Measurements from ENCODE around the gene PPFIA3. TPM values are rescaled to one million over a fixed set of nuclear protein-coding genes. Genes with fewer than 3 reads are reported as not detected.

PPFIA3 gene
- total and polyA plus RNA-seq, 2 of the 4 experiments (the other 2 are of a cell fraction) = 0.90 to 2.4 TPM

DNA sequence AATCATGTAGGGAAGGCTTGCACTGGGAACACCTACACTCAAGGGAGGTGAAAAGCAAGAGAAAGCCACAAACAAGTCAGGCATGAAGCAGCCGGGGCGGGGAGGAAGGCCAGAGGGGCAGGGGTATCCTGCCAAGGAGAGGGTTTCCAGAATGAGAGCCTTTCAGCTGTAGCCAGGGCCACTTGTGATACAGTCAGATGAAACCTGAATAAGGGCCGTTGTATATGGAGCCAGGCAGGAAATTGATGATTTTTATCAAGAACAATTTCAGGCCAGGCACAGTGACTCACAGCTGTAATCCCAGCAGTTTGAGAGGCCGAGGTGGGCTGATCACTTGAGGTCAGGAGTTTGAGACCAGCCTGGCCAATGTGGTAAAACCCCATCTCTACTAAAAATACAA, 42.6 kb downstream of the PPFIA3 start:
- Histone ChIP-seq H4K20me1 (ENCODE audit: insufficient read depth, low read length) (no peaks in the 10 kb centered on the region; the same call in 1 of the 2 replicates), H2AK9ac (replicated peaks; ENCODE audit: low read depth, low read length, poor library complexity) (no peak overlapping the region), H3K9me3 (ENCODE audit: control insufficient read depth, insufficient read depth, low read length) (no peaks in the 10 kb centered on the region), H3K36me3 (ENCODE audit: control insufficient read depth, insufficient read depth, low read length) (no peaks in the 10 kb centered on the region; the same call in none of the 2 replicates), H3K4me2 (ENCODE audit: low read depth, low read length) (no peak overlapping the region), H4K5ac (ENCODE audit: low read depth, low read length) (no peak overlapping the region), H3K14ac (replicated peaks; ENCODE audit: low read depth, low read length) (no peak overlapping the region), H3K27me3 (ENCODE audit: control insufficient read depth, insufficient read depth, low read length) (no peaks in the 10 kb centered on the region), H2BK15ac (ENCODE audit: low read depth, low read length) (no peak overlapping the region), H3K18ac (ENCODE audit: low read depth, low read length) (no peak overlapping the region), H3K27ac (ENCODE audit: insufficient read depth, low read length) (no peak overlapping the region), H3K79me1 (ENCODE audit: low read depth in 1 of 2, low read length in 2 of 2) (peaks cover 8 to 32% of the 10 kb centered on the region in 2 experiments; a peak in 3 of 4 replicates), H3K9me1 (ENCODE audit: insufficient read depth, low read length) (peaks cover 5% of the 10 kb centered on the region; the same call in 1 of the 2 replicates), H3K4ac (ENCODE audit: low read depth, low read length) (no peak overlapping the region), H3K9ac (ENCODE audit: low read depth, low read length) (no peak overlapping the region), H2BK120ac (ENCODE audit: low read depth, low read length) (no peak overlapping the region), H3K56ac (ENCODE audit: extremely low read depth, insufficient read depth, low read length) (no peak overlapping the region), H3K23ac (ENCODE audit: low read depth, low read length) (no peak overlapping the region), H2AK5ac (ENCODE audit: low read depth, low read length) (no peak overlapping the region), H2AFZ (replicated peaks; ENCODE audit: low read length, poor library complexity) (no peak overlapping the region), H3K4me1 (ENCODE audit: control insufficient read depth, insufficient read depth, low read length) (peaks cover 2% of the 10 kb centered on the region; the same call in 1 of the 2 replicates), H2BK20ac (ENCODE audit: low read depth, low read length) (no peak overlapping the region), H4K8ac (ENCODE audit: low read depth in 2 of 2, low read length in 2 of 2) (no peak overlapping the region), H2BK5ac (ENCODE audit: low read depth, low read length, poor library complexity, severe bottlenecking) (no peak overlapping the region), H4K91ac (ENCODE audit: insufficient read depth, low read depth, low read length) (no peak overlapping the region), H3K4me3 (ENCODE audit: insufficient read depth, low read depth, low read length) (no peak overlapping the region)
- in situ Hi-C loops (cut with MboI; ENCODE audit: low sequenced_read_pairs) = no loop called here
- ChIA-PET POLR2A (ENCODE audit: unreplicated experiment) (no interaction called here), CTCF (no interaction called here)
- DNase-seq = peak; percentile 63
- no peak for ATAC-seq (ENCODE audit: low read depth)
- intact Hi-C loops (cut with micrococcal nuclease) = no loop called here
- TF ChIP-seq, protein P1, sequence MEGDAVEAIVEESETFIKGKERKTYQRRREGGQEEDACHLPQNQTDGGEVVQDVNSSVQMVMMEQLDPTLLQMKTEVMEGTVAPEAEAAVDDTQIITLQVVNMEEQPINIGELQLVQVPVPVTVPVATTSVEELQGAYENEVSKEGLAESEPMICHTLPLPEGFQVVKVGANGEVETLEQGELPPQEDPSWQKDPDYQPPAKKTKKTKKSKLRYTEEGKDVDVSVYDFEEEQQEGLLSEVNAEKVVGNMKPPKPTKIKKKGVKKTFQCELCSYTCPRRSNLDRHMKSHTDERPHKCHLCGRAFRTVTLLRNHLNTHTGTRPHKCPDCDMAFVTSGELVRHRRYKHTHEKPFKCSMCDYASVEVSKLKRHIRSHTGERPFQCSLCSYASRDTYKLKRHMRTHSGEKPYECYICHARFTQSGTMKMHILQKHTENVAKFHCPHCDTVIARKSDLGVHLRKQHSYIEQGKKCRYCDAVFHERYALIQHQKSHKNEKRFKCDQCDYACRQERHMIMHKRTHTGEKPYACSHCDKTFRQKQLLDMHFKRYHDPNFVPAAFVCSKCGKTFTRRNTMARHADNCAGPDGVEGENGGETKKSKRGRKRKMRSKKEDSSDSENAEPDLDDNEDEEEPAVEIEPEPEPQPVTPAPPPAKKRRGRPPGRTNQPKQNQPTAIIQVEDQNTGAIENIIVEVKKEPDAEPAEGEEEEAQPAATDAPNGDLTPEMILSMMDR (conservative IDR thresholded peaks at IDR 0.05; ENCODE audit: low read depth, low read length) = no peak
- TF ChIP-seq NFE2L2 (IDR thresholded peaks at IDR 0.05; ENCODE audit: low read depth, low read length) = no peak
- no peak for TF ChIP-seq CEBPB (IDR thresholded peaks at IDR 0.05; ENCODE audit: low read depth, low read length)
- TF ChIP-seq MAZ (IDR thresholded peaks at IDR 0.05; ENCODE audit: borderline replicate concordance, low read depth, low read length) = no peak
- TF ChIP-seq, protein P2, sequence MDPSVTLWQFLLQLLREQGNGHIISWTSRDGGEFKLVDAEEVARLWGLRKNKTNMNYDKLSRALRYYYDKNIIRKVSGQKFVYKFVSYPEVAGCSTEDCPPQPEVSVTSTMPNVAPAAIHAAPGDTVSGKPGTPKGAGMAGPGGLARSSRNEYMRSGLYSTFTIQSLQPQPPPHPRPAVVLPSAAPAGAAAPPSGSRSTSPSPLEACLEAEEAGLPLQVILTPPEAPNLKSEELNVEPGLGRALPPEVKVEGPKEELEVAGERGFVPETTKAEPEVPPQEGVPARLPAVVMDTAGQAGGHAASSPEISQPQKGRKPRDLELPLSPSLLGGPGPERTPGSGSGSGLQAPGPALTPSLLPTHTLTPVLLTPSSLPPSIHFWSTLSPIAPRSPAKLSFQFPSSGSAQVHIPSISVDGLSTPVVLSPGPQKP (IDR thresholded peaks at IDR 0.05; ENCODE audit: borderline replicate concordance, low read depth, low read length) = no peak
- TF ChIP-seq RFX5 (IDR thresholded peaks at IDR 0.05; ENCODE audit: low read depth, low read length) = no peak
- no peak for TF ChIP-seq MAFK (IDR thresholded peaks at IDR 0.05; ENCODE audit: low read depth, low read length)
- TF ChIP-seq FOS (IDR thresholded peaks at IDR 0.05; ENCODE audit: low read depth, low read length) = no peak
- TF ChIP-seq BHLHE40 (IDR thresholded peaks at IDR 0.05; ENCODE audit: low read depth, low read length) = no peak
- no peak for TF ChIP-seq SMC3 (IDR thresholded peaks at IDR 0.05; ENCODE audit: low read depth, low read length)
- TF ChIP-seq CHD1 (IDR thresholded peaks at IDR 0.05; ENCODE audit: low read depth, low read length) = no peak
- TF ChIP-seq POLR2A (IDR thresholded peaks at IDR 0.05; ENCODE audit: low read depth, low read length) = no peak
- TF ChIP-seq RAD21 (IDR thresholded peaks at IDR 0.05; ENCODE audit: low read length) = no peak
- TF ChIP-seq, protein P3, sequence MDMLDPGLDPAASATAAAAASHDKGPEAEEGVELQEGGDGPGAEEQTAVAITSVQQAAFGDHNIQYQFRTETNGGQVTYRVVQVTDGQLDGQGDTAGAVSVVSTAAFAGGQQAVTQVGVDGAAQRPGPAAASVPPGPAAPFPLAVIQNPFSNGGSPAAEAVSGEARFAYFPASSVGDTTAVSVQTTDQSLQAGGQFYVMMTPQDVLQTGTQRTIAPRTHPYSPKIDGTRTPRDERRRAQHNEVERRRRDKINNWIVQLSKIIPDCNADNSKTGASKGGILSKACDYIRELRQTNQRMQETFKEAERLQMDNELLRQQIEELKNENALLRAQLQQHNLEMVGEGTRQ (IDR thresholded peaks at IDR 0.05; ENCODE audit: low read depth, low read length) = no peak
- TF ChIP-seq MXI1 (IDR thresholded peaks at IDR 0.05; ENCODE audit: borderline replicate concordance, low read depth, low read length) = no peak
- no peak for TF ChIP-seq RCOR1 (IDR thresholded peaks at IDR 0.05; ENCODE audit: insufficient replicate concordance, low read length)
- dilution Hi-C loops (cut with HindIII; ENCODE audit: low sequenced_read_pairs, unreplicated experiment) = no loop called here
- 44% methylated on average over 3 of the region's 4 CpGs; no CpG with 5 or more reads in 1 of the 2 experiments for WGBS, 2 experiments (ENCODE audit: extremely low coverage in 2 of 2, insufficient read length in 1 of 2)
- no TSS peak for BruUV-seq (replicated peaks)
